GM12878 (cell line): ENCODE measurements around the gene POC1B. TPM values are rescaled to one million over a fixed set of nuclear protein-coding genes. Genes with fewer than 3 reads are reported as not detected.
A peak's percentile ranks its signal among the peaks of the same experiment; 100 is the strongest.

Experiments used
- BACH1 ChIP-seq: fragments of 450-650 bp; IDR thresholded peaks from 2 replicates; pipeline ENCODE4 v1.6.1; 2017; ENCODE audit warnings: mild to moderate bottlenecking, borderline replicate concordance
- BRCA1 ChIP-seq: IDR thresholded peaks from 2 replicates; pipeline ENCODE4 v1.6.1; 2011; ENCODE audit warnings: low read depth, low read length, improper control_type of control experiment
- CTCF ChIP-seq, 3 experiments: IDR thresholded peaks in 2 of 3; conservative IDR thresholded peaks in 1 of 3; 2 replicates each; pipeline ENCODE4 v1.5.1; 2011; ENCODE audit warnings: low read depth in 3 of 3, low read length in 3 of 3, mild to moderate bottlenecking in 3 of 3, control low read depth in 2 of 3, moderate library complexity in 2 of 3, inconsistent platforms in 1 of 3, mixed read lengths in 1 of 3; ENCODE audit not compliant: control insufficient read depth in 2 of 3, insufficient read depth in 1 of 3; ENCODE audit errors: extremely low read depth in 1 of 3
- CUX1 ChIP-seq: IDR thresholded peaks from 2 replicates; pipeline ENCODE4 v1.6.1; 2012; ENCODE audit warnings: improper control_type of control experiment, low read depth, low read length; ENCODE audit not compliant: insufficient replicate concordance
- EED ChIP-seq: sonication (generic); IDR thresholded peaks from 2 replicates; pipeline ENCODE4 v1.6.1; 2016; ENCODE audit warnings: antibody characterized with exemption, low read depth
- EP300 ChIP-seq, 2 experiments: fragments of 150-350 bp in 1 of 2; IDR thresholded peaks; 2 replicates each; pipeline ENCODE4 v1.6.1; 2011 to 2012; ENCODE audit warnings: low read depth in 2 of 2, low read length in 2 of 2, borderline replicate concordance in 1 of 2, improper control_type of control experiment in 1 of 2, inconsistent platforms in 1 of 2; ENCODE audit not compliant: control insufficient read depth in 1 of 2
- IKZF2 ChIP-seq, 2 experiments: fragments of 450-650 bp; IDR thresholded peaks; 2 replicates each; pipeline ENCODE4 v1.6.1; 2017; ENCODE audit warnings: mild to moderate bottlenecking in 2 of 2, moderate library complexity in 2 of 2
- IRF4 ChIP-seq: IDR thresholded peaks from 2 replicates; pipeline ENCODE4 v1.6.1; 2011; ENCODE audit warnings: low read depth, low read length
- JUNB ChIP-seq: IDR thresholded peaks from 2 replicates; pipeline ENCODE4 v1.6.1; 2016; ENCODE audit warnings: antibody characterized with exemption, mild to moderate bottlenecking
- MEF2A ChIP-seq: IDR thresholded peaks from 2 replicates; pipeline ENCODE4 v1.6.1; 2011; ENCODE audit warnings: low read depth, mild to moderate bottlenecking, low read length, moderate library complexity; ENCODE audit not compliant: insufficient read depth
- MEF2B ChIP-seq: fragments of 450-650 bp; IDR thresholded peaks from 2 replicates; pipeline ENCODE4 v1.6.1; 2018; ENCODE audit warnings: mild to moderate bottlenecking, moderate library complexity; ENCODE audit not compliant: partially characterized antibody, poor library complexity, severe bottlenecking
- MTA3 ChIP-seq: IDR thresholded peaks from 2 replicates; pipeline ENCODE4 v1.6.1; 2012; ENCODE audit warnings: low read length, inconsistent platforms, borderline replicate concordance
- MYC ChIP-seq: IDR thresholded peaks from 2 replicates; pipeline ENCODE4 v1.6.1; 2011; ENCODE audit warnings: mild to moderate bottlenecking, low read length, moderate library complexity, inconsistent platforms; ENCODE audit not compliant: insufficient read depth, insufficient replicate concordance, insufficient read length, severe bottlenecking
- NBN ChIP-seq: fragments of 450-650 bp; IDR thresholded peaks from 2 replicates; pipeline ENCODE4 v1.6.1; 2016
- NFYA ChIP-seq: IDR thresholded peaks from 2 replicates; pipeline ENCODE4 v1.6.1; 2011; ENCODE audit warnings: low read depth, mild to moderate bottlenecking, low read length, improper control_type of control experiment, borderline replicate concordance
- NR2F1 ChIP-seq: fragments of 450-650 bp; conservative IDR thresholded peaks from 2 replicates; pipeline ENCODE4 v1.6.1; 2017; ENCODE audit warnings: mild to moderate bottlenecking
- SMC3 ChIP-seq: IDR thresholded peaks from 2 replicates; pipeline ENCODE4 v1.6.1; 2011; ENCODE audit warnings: low read length, improper control_type of control experiment, borderline replicate concordance
- TCF12 ChIP-seq: IDR thresholded peaks from 2 replicates; pipeline ENCODE4 v1.6.1; 2011; ENCODE audit warnings: low read depth, mild to moderate bottlenecking, low read length
- YBX1 ChIP-seq: fragments of 450-650 bp; IDR thresholded peaks from 2 replicates; pipeline ENCODE4 v1.6.1; 2016; ENCODE audit warnings: antibody characterized with exemption
- ZBTB4 ChIP-seq: fragments of 450-650 bp; formaldehyde crosslinking; IDR thresholded peaks from 2 replicates; pipeline ENCODE4 v1.4.0; 2022; ENCODE audit warnings: mild to moderate bottlenecking, moderate library complexity
- ZNF217 ChIP-seq: fragments of 450-650 bp; IDR thresholded peaks from 2 replicates; pipeline ENCODE4 v1.6.1; 2017; ENCODE audit warnings: antibody characterized with exemption, mild to moderate bottlenecking
- polyA plus RNA-seq, 11 experiments: library from polyadenylated mRNA; depleted of rRNA in 4 of 11; unstranded in 6 of 11; stranded (reverse) in 5 of 11; fragments of >200 nt; fragmentation: Nextera tagmentation in 4 of 11; fragmentation: Illumina TruSeq in 1 of 11; extraction: Ambion mirVana in 4 of 11; extraction: Trizol in 1 of 11; gene quantifications; 1 replicate in 1 of 11; 2 replicates in 10 of 11; pipeline versions ENCODE4 v1.2.1 to v1.2.3, GENCODE V29; 2011 to 2016; ENCODE audit warnings: inconsistent platforms in 2 of 11, missing spikeins in 2 of 11, low read depth in 1 of 11
- total RNA-seq, 4 experiments: library from RNA; depleted of rRNA in 3 of 4; stranded (reverse); fragments of >200 nt in 3 of 4; fragmentation: Illumina TruSeq in 1 of 4; extraction: Trizol in 1 of 4; gene quantifications; 2 replicates each; pipeline versions ENCODE4 v1.2.1 to v1.2.3, GENCODE V29; 2013 to 2021

Gene POC1B
- total and polyA plus RNA-seq, 10 of the 15 experiments (the other 5 are each of a cell fraction or from before 2014, with no cell fraction given): 4.4 to 17.8 (median 11.3) TPM

GRCh38 chr12:89468648-89469326, 57.1 kb downstream of the POC1B start (continued):
- no peak for TF ChIP-seq CTCF (IDR thresholded peaks at IDR 0.05 in 2 of 3, conservative IDR thresholded peaks at IDR 0.05 in 1 of 3; ENCODE audit: control insufficient read depth in 2 of 3, extremely low read depth in 1 of 3, insufficient read depth in 1 of 3, low read depth in 3 of 3, low read length in 3 of 3)
- no peak for TF ChIP-seq EED
- TF ChIP-seq IRF4: no peak
- TF ChIP-seq NFYA: no peak
- no peak for TF ChIP-seq EP300 (IDR thresholded peaks at IDR 0.05; ENCODE audit: borderline replicate concordance in 1 of 2, control insufficient read depth in 1 of 2, low read depth in 2 of 2, low read length in 2 of 2)
- TF ChIP-seq NR2F1: no peak
- no peak for TF ChIP-seq SMC3
- no peak for TF ChIP-seq BACH1
- no peak for TF ChIP-seq ZBTB4
- TF ChIP-seq ZNF217: peak; percentile 52; the same call in 1 of the 2 replicates
- no peak for TF ChIP-seq MYC
- peak; percentile 92 for TF ChIP-seq MEF2A
- TF ChIP-seq NBN: 0 out of 2 replicates have a peak, but pooled peaks have one; percentile 11
- TF ChIP-seq MTA3: no peak
- no peak for TF ChIP-seq TCF12
- peak; percentile 68 for TF ChIP-seq MEF2B
- TF ChIP-seq JUNB: no peak
- TF ChIP-seq CUX1: no peak
- TF ChIP-seq BRCA1: no peak
- TF ChIP-seq YBX1: no peak
- peak in 1 of 2 experiments; percentile 48; a peak in 2 of 4 replicates for TF ChIP-seq IKZF2 (IDR thresholded peaks at IDR 0.05)
